GM23338 (cell line): ENCODE data around the gene GPATCH1. TPM values are rescaled to one million over a fixed set of nuclear protein-coding genes. Genes with fewer than 3 reads are reported as not detected.

Source experiments
- ATAC-seq: fragments of 200-7000 bp; cut with Tn5 transposase; 3 replicates; pipeline ENCODE4 v1.9.1; 2020
- DNase-seq: peaks from one replicate; pipeline ENCODE4 v3.0.0-alpha.2; 2015; ENCODE audit warnings: low spot score
- H2AFZ ChIP-seq: fragments of 200-600 bp; sonication (generic); 2 replicates; pipeline ENCODE4 v1.8.0; 2016; ENCODE audit warnings: antibody characterized with exemption, mild to moderate bottlenecking, moderate library complexity
- H3F3A ChIP-seq: fragments of 200-600 bp; sonication (generic); replicated peaks from 2 replicates; pipeline ENCODE4 v1.8.0; 2017; ENCODE audit warnings: antibody characterized with exemption, mixed run types, low read depth
- H3K27ac ChIP-seq: fragments of 200-600 bp; sonication (generic); 2 replicates; pipeline ENCODE4 v1.6.1; 2016; ENCODE audit warnings: low read depth
- H3K27me3 ChIP-seq: fragments of 200-600 bp; sonication (generic); 2 replicates; pipeline ENCODE4 v1.8.0; 2016; ENCODE audit warnings: mild to moderate bottlenecking, mixed run types, moderate library complexity; ENCODE audit not compliant: insufficient read depth
- H3K36me3 ChIP-seq: fragments of 200-600 bp; sonication (generic); 2 replicates; pipeline ENCODE4 v1.8.0; 2016; ENCODE audit warnings: mild to moderate bottlenecking; ENCODE audit not compliant: insufficient read depth
- H3K4me1 ChIP-seq: fragments of 200-600 bp; sonication (generic); 2 replicates; pipeline ENCODE4 v1.8.0; 2016; ENCODE audit warnings: mild to moderate bottlenecking, moderate library complexity; ENCODE audit not compliant: insufficient read depth
- H3K4me2 ChIP-seq: fragments of 200-600 bp; sonication (generic); 2 replicates; pipeline ENCODE4 v1.7.1; 2017; ENCODE audit warnings: mixed run types
- H3K4me3 ChIP-seq: fragments of 200-600 bp; sonication (generic); 2 replicates; pipeline ENCODE4 v1.6.1; 2016; ENCODE audit warnings: mixed run types
- H3K79me2 ChIP-seq: fragments of 200-600 bp; sonication (generic); replicated peaks from 2 replicates; pipeline ENCODE4 v1.8.0; 2017; ENCODE audit warnings: mild to moderate bottlenecking; ENCODE audit not compliant: insufficient read depth
- H3K9me2 ChIP-seq: fragments of 200-600 bp; sonication (generic); 2 replicates; pipeline ENCODE4 v1.8.0; 2017; ENCODE audit not compliant: insufficient read depth
- H4K20me1 ChIP-seq: fragments of 200-600 bp; sonication (generic); replicated peaks from 2 replicates; pipeline ENCODE4 v1.8.0; 2017; ENCODE audit warnings: mild to moderate bottlenecking; ENCODE audit not compliant: insufficient read depth
- H3K27ac Mint-ChIP-seq: 2 replicates; pipeline ENCODE4 v1.8.0; 2020; ENCODE audit warnings: inconsistent platforms, mild to moderate bottlenecking, moderate library complexity, mixed read lengths
- H3K27me3 Mint-ChIP-seq: 3 replicates; pipeline ENCODE4 v1.8.0; 2022; ENCODE audit warnings: low read depth, mild to moderate bottlenecking, moderate library complexity, mixed read lengths, inconsistent platforms; ENCODE audit not compliant: insufficient read depth, poor library complexity
- H3K36me3 Mint-ChIP-seq: 3 replicates; pipeline ENCODE4 v1.8.0; 2021; ENCODE audit warnings: low read depth, mild to moderate bottlenecking, inconsistent platforms, moderate library complexity, mixed read lengths
- H3K4me1 Mint-ChIP-seq: 3 replicates; pipeline ENCODE4 v1.8.0; 2020; ENCODE audit warnings: mild to moderate bottlenecking, inconsistent platforms, mixed read lengths
- H3K4me3 Mint-ChIP-seq: 3 replicates; pipeline ENCODE4 v1.8.0; 2021; ENCODE audit warnings: moderate library complexity, mild to moderate bottlenecking, inconsistent platforms, mixed read lengths
- H3K9me3 Mint-ChIP-seq: 3 replicates; pipeline ENCODE4 v1.8.0; 2020; ENCODE audit warnings: moderate library complexity, mild to moderate bottlenecking, inconsistent platforms, mixed read lengths
- CREB1 ChIP-seq: fragments of 250-450 bp; sonication (Bioruptor Pico); IDR thresholded peaks from 2 replicates; pipeline ENCODE4 v1.5.0; 2020; ENCODE audit warnings: low read depth, mild to moderate bottlenecking, moderate library complexity
- EZH2 ChIP-seq: fragments of 200-600 bp; sonication (generic); IDR thresholded peaks from one replicate; pipeline ENCODE4 v1.8.0; 2017; ENCODE audit warnings: antibody characterized with exemption, mild to moderate bottlenecking, low read depth; ENCODE audit not compliant: unreplicated experiment
- JUNB ChIP-seq: IDR thresholded peaks from one replicate; pipeline ENCODE4 v1.6.1; 2016; ENCODE audit warnings: antibody characterized with exemption; ENCODE audit not compliant: unreplicated experiment
- POLR2AphosphoS5 ChIP-seq: IDR thresholded peaks from 2 replicates; pipeline ENCODE4 v1.6.1; 2016; ENCODE audit warnings: antibody characterized with exemption, low read depth
- ZNF114 ChIP-seq: fragments of 250-450 bp; sonication (Bioruptor Pico); IDR thresholded peaks from 2 replicates; pipeline ENCODE4 v1.5.0; 2020; ENCODE audit warnings: mild to moderate bottlenecking, moderate library complexity
- ZNF462 ChIP-seq: fragments of 250-450 bp; sonication (Bioruptor Pico); IDR thresholded peaks from 2 replicates; pipeline ENCODE4 v1.5.0; 2020; ENCODE audit warnings: mild to moderate bottlenecking, moderate library complexity
- polyA plus RNA-seq: library from polyadenylated mRNA; unstranded; fragments of >200 nt; fragmentation: Nextera tagmentation; extraction: Ambion mirVana; gene quantifications from 2 replicates; pipeline ENCODE4 v1.2.1, GENCODE V29; 2016
- total RNA-seq: library from RNA; depleted of rRNA; stranded (reverse); fragments of >200 nt; shearing (Covaris generic); gene quantifications from 2 replicates; pipeline ENCODE4 v1.2.3, GENCODE V29; 2014

Gene GPATCH1
- total and polyA plus RNA-seq, 2 experiments from 2014 or later, result 12.0 to 13.6 TPM

- TF ChIP-seq ZNF462 (CRISPR knock-in tag), result no peak
- no peak for TF ChIP-seq POLR2AphosphoS5
- no peak for TF ChIP-seq JUNB
- no peak for TF ChIP-seq CREB1 (CRISPR knock-in tag)
- TF ChIP-seq ZNF114 (CRISPR knock-in tag), result no peak
These were observed 86.5 kb downstream of the GPATCH1 start (continued) for GRCh38 chr19:33167438-33167837.

GRCh38 chr19:33168528-33168927, 87.5 kb downstream of the GPATCH1 start:
- H3K79me2 ChIP-seq, result no peaks in the 10 kb centered on the region
- Mint-ChIP-seq H3K9me3 (peaks cover 37% of the 10 kb centered on the region), H3K4me1 (no peaks in the 10 kb centered on the region), H3K27ac (no peak overlapping the region), H3K4me3 (no peak overlapping the region), H3K36me3 (peaks cover 16% of the 10 kb centered on the region), H3K27me3 (peaks cover 3% of the 10 kb centered on the region)
- no peak overlapping the region for H3K27ac ChIP-seq
- no peak overlapping the region for H2AFZ ChIP-seq
- H3K27me3 ChIP-seq, result no peaks in the 10 kb centered on the region
- H3F3A ChIP-seq, result no peaks in the 10 kb centered on the region
- TF ChIP-seq EZH2 (no peak), ZNF462 (CRISPR knock-in tag) (no peak)
- H3K4me2 ChIP-seq, result no peak overlapping the region
- H3K4me3 ChIP-seq, result no peak overlapping the region
- H3K36me3 ChIP-seq, result no peaks in the 10 kb centered on the region
- no peak for DNase-seq
- no peak for ATAC-seq
- H4K20me1 ChIP-seq, result no peaks in the 10 kb centered on the region
- peaks cover 3% of the 10 kb centered on the region; the same call in 1 of the 2 replicates for H3K4me1 ChIP-seq
- no peaks in the 10 kb centered on the region for H3K9me2 ChIP-seq
